GM12864 (cell line): ENCODE measurements around the gene P3H3.

Source experiments
- DNase-seq: peaks from one replicate; pipeline ENCODE4 v3.0.0-alpha.2; 2011; ENCODE audit warnings: low read depth
- H3K4me3 ChIP-seq: 2 replicates; pipeline ENCODE4 v1.5.1; 2011; ENCODE audit warnings: mild to moderate bottlenecking, low read depth, low read length, control low read depth
- CTCF ChIP-seq: IDR thresholded peaks from 2 replicates; pipeline ENCODE4 v1.5.1; 2011; ENCODE audit warnings: low read depth, mild to moderate bottlenecking, moderate library complexity, low read length, control low read depth, inconsistent platforms; ENCODE audit errors: missing control alignments

Gene P3H3

GRCh38 chr12:6827982-6828780, at the start of gene P3H3:
P3H3 (plus strand) TSS chr12:6828407; CDS start chr12:6828441, 34 bp downstream.
- no peak for DNase-seq
- peak within 1 kb of the TSS; percentile 38 for H3K4me3 ChIP-seq
- no peak for TF ChIP-seq CTCF

GRCh38 chr12:6778574-6779550, 49.3 kb upstream of the P3H3 start:
- DNase-seq, result peak; percentile 57
- H3K4me3 ChIP-seq, result peak overlapping the region; percentile 47
- TF ChIP-seq CTCF, result peak; percentile 91

- H3K4me3 ChIP-seq, result no peak overlapping the region
- DNase-seq, result no peak
- TF ChIP-seq CTCF, result no peak
Measured at GRCh38 chr12:6779708-6780432, 48.3 kb upstream of the P3H3 start.

GRCh38 chr12:6780573-6780972, 47.6 kb upstream of the P3H3 start:
- DNase-seq, result no peak
- TF ChIP-seq CTCF, result no peak

GRCh38 chr12:6782119-6782518, 46.1 kb upstream of the P3H3 start:
- TF ChIP-seq CTCF, result no peak
- DNase-seq, result no peak

More at GRCh38 chr12:6780573-6780972, 47.6 kb upstream of the P3H3 start:
- H3K4me3 ChIP-seq, result no peak overlapping the region

GRCh38 chr12:6782850-6783566, 45.2 kb upstream of the P3H3 start:
- no peak for DNase-seq
- TF ChIP-seq CTCF, result no peak
- no peak overlapping the region for H3K4me3 ChIP-seq

More at GRCh38 chr12:6782119-6782518, 46.1 kb upstream of the P3H3 start:
- H3K4me3 ChIP-seq, result no peak overlapping the region
